ENCODE results near the gene CFAP251. TPM values are rescaled to one million over a fixed set of nuclear protein-coding genes. Genes with fewer than 3 reads are reported as not detected.

Gene CFAP251
- total and polyA plus RNA-seq, 10 of the 15 experiments (the other 5 are each of a cell fraction or from before 2014, with no cell fraction given) = 0.10 to 0.97 (median 0.64) TPM

- ChIA-PET SMC1A (ENCODE audit: uncharacterized antibody, unreplicated experiment) (interaction anchor here (0.6 to 2.2 kb wide), 4 partner anchors 10 to 24 kb away, joined by 3 to 7 read pairs (median 4); no protein-coding TSS in a partner anchor), RAD21 (ENCODE audit: unreplicated experiment) (interaction anchor here (0.7 to 6.2 kb wide), 3 partner anchors 10 to 62 kb away, joined by 3 to 28 read pairs (median 4); partner anchors contain the start of gene CFAP251), CTCF (interaction anchor here (0.7 to 1.8 kb wide), 2 partner anchors 63 to 65 kb away, joined by 3 to 5 read pairs; partner anchors contain the start of gene CFAP251), POLR2A (interaction anchor here (0.6 to 2.1 kb wide), 3 partner anchors 10 to 45 kb away, joined by 3 to 12 read pairs (median 9); no protein-coding TSS in a partner anchor)
- 34% methylated on average over 13 of the region's 14 CpGs for WGBS (ENCODE audit: insufficient coverage, insufficient replicate concordance, low lambda C conversion rate, missing lambda C conversion rate)
- BruUV-seq (replicated peaks) = no TSS peak
- Histone ChIP-seq H3K79me2 (ENCODE audit: control insufficient read depth, insufficient read depth, low read length) (no peaks in the 10 kb centered on the region), H3K4me3 (no peak overlapping the region; the same call in 1 of the 2 replicates), H3K36me3 (ENCODE audit: control insufficient read depth in 2 of 2, insufficient read depth in 2 of 2, low read length in 1 of 2) (no peaks in the 10 kb centered on the region), H3K4me1 (ENCODE audit: control insufficient read depth, insufficient read depth, low read length) (peaks cover 33% of the 10 kb centered on the region), H3K27me3 (replicated peaks in 1 of 2; ENCODE audit: control insufficient read depth in 2 of 2, insufficient read depth in 2 of 2, low read length in 1 of 2) (no peaks in the 10 kb centered on the region), H2AFZ (ENCODE audit: control insufficient read depth, low read depth, low read length) (peak overlapping the region; percentile 73), H4K20me1 (ENCODE audit: control insufficient read depth, insufficient read depth) (no peaks in the 10 kb centered on the region), H3K9ac (ENCODE audit: control insufficient read depth, insufficient read depth, low read length) (no peak overlapping the region), H3K27ac (ENCODE audit: control insufficient read depth, insufficient read depth) (peak overlapping the region; percentile 40; the same call in 1 of the 2 replicates), H3K4me2 (ENCODE audit: control insufficient read depth, insufficient read depth) (peak overlapping the region; percentile 49), H3K9me3 (replicated peaks; ENCODE audit: control insufficient read depth, insufficient read depth, low read length) (no peaks in the 10 kb centered on the region)
- intact Hi-C loops (cut with micrococcal nuclease; ENCODE audit: unreplicated experiment) = no loop called here
- in situ Hi-C loops (cut with MboI) = no loop called here
- FAIRE-seq (no peak), ATAC-seq (no peak), DNase-seq (ENCODE audit: low read depth, low spot score) (no peak)
- no peak for TF ChIP-seq WRNIP1 (IDR thresholded peaks at IDR 0.05; ENCODE audit: borderline replicate concordance, low read depth, low read length)
- TF ChIP-seq ATF3 (IDR thresholded peaks at IDR 0.05; ENCODE audit: borderline replicate concordance, extremely low read depth, low read depth, low read length) = no peak
- no peak for TF ChIP-seq SMAD5 (IDR thresholded peaks at IDR 0.05; ENCODE audit: low read depth)
- no peak for TF ChIP-seq MAX (IDR thresholded peaks at IDR 0.05; ENCODE audit: low read depth, low read length)
- no peak for TF ChIP-seq RBBP5 (conservative IDR thresholded peaks at IDR 0.05)
- no peak for TF ChIP-seq KLF5 (IDR thresholded peaks at IDR 0.05; ENCODE audit: partially characterized antibody)
- no peak for TF ChIP-seq MLLT1 (IDR thresholded peaks at IDR 0.05)
- TF ChIP-seq MEF2B (IDR thresholded peaks at IDR 0.05; ENCODE audit: partially characterized antibody, poor library complexity, severe bottlenecking) = no peak
- no peak for TF ChIP-seq ZBTB11 (CRISPR knock-in tag; IDR thresholded peaks at IDR 0.05)
- no peak for TF ChIP-seq SIN3A (IDR thresholded peaks at IDR 0.05; ENCODE audit: low read depth, low read length)
- no peak for TF ChIP-seq SREBF1 (IDR thresholded peaks at IDR 0.05; ENCODE audit: low read length)
- TF ChIP-seq USF2 (IDR thresholded peaks at IDR 0.05; ENCODE audit: borderline replicate concordance, low read depth, low read length) = no peak
- no peak for TF ChIP-seq POLR2AphosphoS5 (IDR thresholded peaks at IDR 0.05; ENCODE audit: low read length)
- no peak for TF ChIP-seq CREM (IDR thresholded peaks at IDR 0.05; ENCODE audit: low read depth)
- no peak for TF ChIP-seq EGR1 (IDR thresholded peaks at IDR 0.05; ENCODE audit: borderline replicate concordance in 1 of 2, low read depth in 2 of 2, low read length in 2 of 2)
- no peak for TF ChIP-seq CBX5 (IDR thresholded peaks at IDR 0.05; ENCODE audit: low read depth)
- TF ChIP-seq ZZZ3 (IDR thresholded peaks at IDR 0.05; ENCODE audit: control insufficient read depth, insufficient read length, low read depth) = no peak
- TF ChIP-seq IRF4 (IDR thresholded peaks at IDR 0.05; ENCODE audit: low read depth, low read length) = no peak
Observed at GRCh38 chr12:121980892-121981272, 62.5 kb downstream of the CFAP251 start.

Measured in GM12878 (cell line).